ENCODE results near the gene COMMD8. TPM values are rescaled to one million over a fixed set of nuclear protein-coding genes. Genes with fewer than 3 reads are reported as not detected.

The COMMD8 gene
- total RNA-seq, 2 donors from 2014 or later = 16.7 to 19.1 TPM

- DNase-seq (ENCODE audit: low spot score) = no peak
- intact Hi-C loops (cut with DNase I) = no loop called here
Observed at GRCh38 chr4:47475411-47475810, 11.9 kb upstream of the COMMD8 start.

GRCh38 chr4:47474799-47475198 lies 11.3 kb upstream of the COMMD8 start:
- intact Hi-C loops (cut with DNase I) = no loop called here
- DNase-seq (ENCODE audit: low spot score) = no peak

GRCh38 chr4:47473141-47473750 lies 9.7 kb upstream of the COMMD8 start:
- DNase-seq (ENCODE audit: low spot score) = no peak
- intact Hi-C loops (cut with DNase I) = no loop called here

GRCh38 chr4:47471591-47471990 lies 8.1 kb upstream of the COMMD8 start:
- intact Hi-C loops (cut with DNase I) = no loop called here
- DNase-seq (ENCODE audit: low spot score) = no peak

- intact Hi-C loops (cut with DNase I) = no loop called here
- no peak for DNase-seq (ENCODE audit: low spot score)
Observed at GRCh38 chr4:47471064-47471463, 7.6 kb upstream of the COMMD8 start.

GRCh38 chr4:47469951-47470350 lies 6.4 kb upstream of the COMMD8 start:
- intact Hi-C loops (cut with DNase I) = no loop called here
- DNase-seq (ENCODE audit: low spot score) = no peak

- DNase-seq (ENCODE audit: low spot score) = no peak
- intact Hi-C loops (cut with DNase I) = no loop called here
Observed at GRCh38 chr4:47468706-47469365, 5.3 kb upstream of the COMMD8 start.

- intact Hi-C loops (cut with DNase I) = no loop called here
- no peak for DNase-seq (ENCODE audit: low spot score)
Observed at GRCh38 chr4:47466056-47466785, 2.7 kb upstream of the COMMD8 start.

GRCh38 chr4:47465004-47465403 lies 1.5 kb upstream of the COMMD8 start:
- no peak for DNase-seq (ENCODE audit: low spot score)
- intact Hi-C loops (cut with DNase I) = no loop called here

- intact Hi-C loops (cut with DNase I) = no loop called here
- DNase-seq (ENCODE audit: low spot score) = no peak
Observed at GRCh38 chr4:47462799-47463234, 685 bp downstream of the COMMD8 start.

- intact Hi-C loops (cut with DNase I) = no loop called here
- no peak for DNase-seq (ENCODE audit: low spot score)
Observed at GRCh38 chr4:47451657-47452056, 11.8 kb downstream of the COMMD8 start.

- DNase-seq (ENCODE audit: low spot score) = no peak
- intact Hi-C loops (cut with DNase I) = no loop called here
Observed at GRCh38 chr4:47444031-47444430, 19.5 kb downstream of the COMMD8 start.

- DNase-seq (ENCODE audit: low spot score) = no peak
Observed at GRCh38 chr4:47442980-47443379, 20.5 kb downstream of the COMMD8 start.

GRCh38 chr4:47434931-47435330 lies 28.6 kb downstream of the COMMD8 start:
- DNase-seq (ENCODE audit: low spot score) = no peak
- intact Hi-C loops (cut with DNase I) = no loop called here

More at GRCh38 chr4:47442980-47443379, 20.5 kb downstream of the COMMD8 start:
- intact Hi-C loops (cut with DNase I) = no loop called here

- DNase-seq (ENCODE audit: low spot score) = no peak
- intact Hi-C loops (cut with DNase I) = no loop called here
Observed at GRCh38 chr4:47432749-47433148, 30.8 kb downstream of the COMMD8 start.

GRCh38 chr4:47427935-47428334 lies 35.6 kb downstream of the COMMD8 start:
- DNase-seq (ENCODE audit: low spot score) = no peak
- intact Hi-C loops (cut with DNase I) = no loop called here

- intact Hi-C loops (cut with DNase I) = no loop called here
- DNase-seq (ENCODE audit: low spot score) = no peak
Observed at GRCh38 chr4:47425628-47426027, 37.9 kb downstream of the COMMD8 start.

GRCh38 chr4:47419296-47419695 lies 44.2 kb downstream of the COMMD8 start:
- intact Hi-C loops (cut with DNase I) = no loop called here
- DNase-seq (ENCODE audit: low spot score) = no peak

- intact Hi-C loops (cut with DNase I) = no loop called here
Observed at GRCh38 chr4:47418147-47418546, 45.4 kb downstream of the COMMD8 start.

GRCh38 chr4:47415719-47416118 lies 47.8 kb downstream of the COMMD8 start:
- intact Hi-C loops (cut with DNase I) = no loop called here
- DNase-seq (ENCODE audit: low spot score) = no peak

More at GRCh38 chr4:47418147-47418546, 45.4 kb downstream of the COMMD8 start:
- no peak for DNase-seq (ENCODE audit: low spot score)

GRCh38 chr4:47413521-47413920 lies 50.0 kb downstream of the COMMD8 start:
- no peak for DNase-seq (ENCODE audit: low spot score)
- intact Hi-C loops (cut with DNase I) = no loop called here

Data from posterior vena cava (tissue), 2 donors.